HL-60 (cell line): ENCODE measurements around the gene KRCC1.

Source experiments
- CTCF ChIP-seq: IDR thresholded peaks from one replicate; pipeline ENCODE4 v1.5.1; 2011; ENCODE audit warnings: low read length, control low read depth, inconsistent platforms; ENCODE audit not compliant: insufficient read depth
- GABPA ChIP-seq: IDR thresholded peaks from 2 replicates; pipeline ENCODE4 v1.6.1; 2012; ENCODE audit warnings: low read depth
- POLR2AphosphoS5 ChIP-seq: IDR thresholded peaks from 2 replicates; pipeline ENCODE4 v1.6.1; 2012; ENCODE audit warnings: low read depth
- TF ChIP-seq, protein P1 (sequence below): IDR thresholded peaks from 2 replicates; pipeline ENCODE4 v1.6.1; 2012; ENCODE audit warnings: low read depth; ENCODE audit not compliant: insufficient replicate concordance

DNA sequence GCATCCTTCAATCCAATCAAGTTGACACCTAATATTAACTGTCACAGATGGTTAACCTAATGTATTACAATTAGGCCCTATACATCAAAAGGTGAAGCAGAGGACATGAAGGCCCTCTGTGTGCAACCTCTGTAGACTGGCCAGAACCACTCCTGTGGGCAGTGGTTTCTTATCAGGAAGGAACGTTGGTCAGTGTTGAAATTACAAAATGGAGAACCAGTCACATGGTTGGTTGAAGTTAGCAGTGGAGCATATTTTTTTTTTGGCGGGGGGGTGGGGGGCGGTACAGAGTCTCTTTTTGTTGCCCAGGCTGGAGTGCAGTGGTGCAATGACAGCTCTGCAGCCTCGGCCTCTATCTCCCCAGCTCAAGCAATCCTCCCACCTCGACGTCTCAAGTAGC is 59.0 kb downstream of the KRCC1 start:
- no peak for TF ChIP-seq CTCF
- TF ChIP-seq POLR2AphosphoS5, result peak; percentile 71
- TF ChIP-seq, protein P1, sequence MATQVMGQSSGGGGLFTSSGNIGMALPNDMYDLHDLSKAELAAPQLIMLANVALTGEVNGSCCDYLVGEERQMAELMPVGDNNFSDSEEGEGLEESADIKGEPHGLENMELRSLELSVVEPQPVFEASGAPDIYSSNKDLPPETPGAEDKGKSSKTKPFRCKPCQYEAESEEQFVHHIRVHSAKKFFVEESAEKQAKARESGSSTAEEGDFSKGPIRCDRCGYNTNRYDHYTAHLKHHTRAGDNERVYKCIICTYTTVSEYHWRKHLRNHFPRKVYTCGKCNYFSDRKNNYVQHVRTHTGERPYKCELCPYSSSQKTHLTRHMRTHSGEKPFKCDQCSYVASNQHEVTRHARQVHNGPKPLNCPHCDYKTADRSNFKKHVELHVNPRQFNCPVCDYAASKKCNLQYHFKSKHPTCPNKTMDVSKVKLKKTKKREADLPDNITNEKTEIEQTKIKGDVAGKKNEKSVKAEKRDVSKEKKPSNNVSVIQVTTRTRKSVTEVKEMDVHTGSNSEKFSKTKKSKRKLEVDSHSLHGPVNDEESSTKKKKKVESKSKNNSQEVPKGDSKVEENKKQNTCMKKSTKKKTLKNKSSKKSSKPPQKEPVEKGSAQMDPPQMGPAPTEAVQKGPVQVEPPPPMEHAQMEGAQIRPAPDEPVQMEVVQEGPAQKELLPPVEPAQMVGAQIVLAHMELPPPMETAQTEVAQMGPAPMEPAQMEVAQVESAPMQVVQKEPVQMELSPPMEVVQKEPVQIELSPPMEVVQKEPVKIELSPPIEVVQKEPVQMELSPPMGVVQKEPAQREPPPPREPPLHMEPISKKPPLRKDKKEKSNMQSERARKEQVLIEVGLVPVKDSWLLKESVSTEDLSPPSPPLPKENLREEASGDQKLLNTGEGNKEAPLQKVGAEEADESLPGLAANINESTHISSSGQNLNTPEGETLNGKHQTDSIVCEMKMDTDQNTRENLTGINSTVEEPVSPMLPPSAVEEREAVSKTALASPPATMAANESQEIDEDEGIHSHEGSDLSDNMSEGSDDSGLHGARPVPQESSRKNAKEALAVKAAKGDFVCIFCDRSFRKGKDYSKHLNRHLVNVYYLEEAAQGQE, result no peak
- no peak for TF ChIP-seq GABPA
